HG03432 (cell line): ENCODE results near the gene OSBPL5.

Source experiments
- ATAC-seq: cut with Tn5 transposase; IDR thresholded peaks from one replicate; pipeline ENCODE4 v1.9.1; 2021; ENCODE audit warnings: mild to moderate bottlenecking, moderate library complexity; ENCODE audit not compliant: unreplicated experiment

The OSBPL5 gene, protein sequence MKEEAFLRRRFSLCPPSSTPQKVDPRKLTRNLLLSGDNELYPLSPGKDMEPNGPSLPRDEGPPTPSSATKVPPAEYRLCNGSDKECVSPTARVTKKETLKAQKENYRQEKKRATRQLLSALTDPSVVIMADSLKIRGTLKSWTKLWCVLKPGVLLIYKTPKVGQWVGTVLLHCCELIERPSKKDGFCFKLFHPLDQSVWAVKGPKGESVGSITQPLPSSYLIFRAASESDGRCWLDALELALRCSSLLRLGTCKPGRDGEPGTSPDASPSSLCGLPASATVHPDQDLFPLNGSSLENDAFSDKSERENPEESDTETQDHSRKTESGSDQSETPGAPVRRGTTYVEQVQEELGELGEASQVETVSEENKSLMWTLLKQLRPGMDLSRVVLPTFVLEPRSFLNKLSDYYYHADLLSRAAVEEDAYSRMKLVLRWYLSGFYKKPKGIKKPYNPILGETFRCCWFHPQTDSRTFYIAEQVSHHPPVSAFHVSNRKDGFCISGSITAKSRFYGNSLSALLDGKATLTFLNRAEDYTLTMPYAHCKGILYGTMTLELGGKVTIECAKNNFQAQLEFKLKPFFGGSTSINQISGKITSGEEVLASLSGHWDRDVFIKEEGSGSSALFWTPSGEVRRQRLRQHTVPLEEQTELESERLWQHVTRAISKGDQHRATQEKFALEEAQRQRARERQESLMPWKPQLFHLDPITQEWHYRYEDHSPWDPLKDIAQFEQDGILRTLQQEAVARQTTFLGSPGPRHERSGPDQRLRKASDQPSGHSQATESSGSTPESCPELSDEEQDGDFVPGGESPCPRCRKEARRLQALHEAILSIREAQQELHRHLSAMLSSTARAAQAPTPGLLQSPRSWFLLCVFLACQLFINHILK

DNA sequence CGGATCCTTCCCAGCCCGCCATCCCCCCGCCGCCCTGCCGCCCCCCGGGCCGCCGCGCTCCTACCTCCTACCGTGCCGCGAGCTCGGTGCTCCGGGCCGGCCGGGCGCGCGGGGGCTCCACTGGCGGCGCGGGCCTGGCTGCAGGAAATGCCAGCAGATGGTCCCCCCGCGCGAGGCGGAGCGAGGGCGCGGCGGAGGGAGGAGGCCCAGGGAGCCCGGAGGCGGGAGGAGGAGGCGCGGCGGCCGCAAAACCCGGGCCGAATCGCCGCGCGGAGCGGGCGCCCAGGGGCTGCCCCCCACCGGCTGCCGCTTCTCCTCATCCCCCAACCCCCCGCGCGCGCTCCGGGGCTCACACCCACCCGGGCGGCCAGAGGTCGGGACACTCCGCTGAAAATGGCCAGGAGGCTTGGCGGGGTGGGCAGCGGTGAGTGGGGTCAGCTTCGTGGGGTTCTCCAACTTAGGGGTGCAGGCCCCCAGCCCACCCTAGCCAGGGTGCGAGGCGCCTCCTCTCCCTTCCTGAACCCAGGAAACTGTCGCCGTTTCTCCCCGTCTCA is at the start of gene OSBPL5:
Gene OSBPL5, minus strand, starts transcription at position 159 of the 554 bp plus-strand sequence. CDS start 36,162 bp downstream, outside the sequence.
- ATAC-seq = no peak

DNA sequence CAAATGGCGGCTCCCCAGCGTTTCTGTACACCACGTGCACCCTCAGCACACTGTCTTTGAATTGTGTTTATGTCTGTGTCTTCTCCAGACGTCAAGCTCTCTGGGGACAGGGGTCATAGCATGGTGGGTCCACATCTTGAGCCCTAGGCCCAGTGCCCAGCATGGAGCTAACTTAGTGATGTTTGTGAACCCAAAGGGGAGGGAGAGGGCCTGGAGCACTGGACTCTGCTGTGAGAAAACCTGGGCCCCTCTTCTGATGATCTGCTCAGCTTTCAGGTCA is 49.2 kb upstream of the OSBPL5 start:
- ATAC-seq = no peak

DNA sequence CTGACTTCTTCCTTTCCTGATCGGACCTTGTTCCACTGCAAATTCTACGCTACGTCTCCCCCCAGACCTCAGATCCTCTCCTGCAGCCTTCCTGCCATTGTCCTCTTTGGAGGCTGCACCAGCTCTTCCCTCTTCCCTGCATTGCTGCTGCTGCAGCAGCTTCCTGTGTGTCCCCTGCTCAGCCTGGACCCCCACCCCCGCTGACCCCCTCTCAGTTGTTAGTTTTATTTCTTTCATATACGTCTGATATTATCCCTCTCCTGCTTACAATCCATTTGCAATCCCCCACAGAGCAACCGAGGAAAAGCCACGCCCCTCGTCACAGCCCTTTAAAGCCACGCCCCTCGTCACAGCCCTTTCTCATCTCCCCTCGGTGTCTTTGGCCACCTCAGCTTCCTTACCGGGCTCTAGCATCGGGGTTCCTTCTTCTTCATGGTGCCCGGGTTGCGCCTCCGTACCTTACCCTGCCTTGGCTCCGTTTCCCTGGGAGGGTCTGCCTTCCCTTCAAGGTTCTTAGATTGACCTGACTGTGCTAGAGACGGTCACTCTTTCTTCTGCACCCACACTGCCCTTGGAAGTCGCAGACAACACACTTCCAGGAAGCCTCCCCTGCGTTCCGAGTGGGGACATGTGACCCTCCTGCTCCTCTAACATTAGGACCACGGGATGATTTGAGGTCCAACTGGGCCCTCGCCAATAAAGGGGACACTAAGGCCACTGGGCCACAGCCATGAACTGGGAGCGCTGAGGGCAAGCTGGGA is 48.7 kb upstream of the OSBPL5 start:
- ATAC-seq = no peak

- ATAC-seq = no peak
These were observed 43.2 kb upstream of the OSBPL5 start for GRCh38 chr11:3208272-3208671.

DNA sequence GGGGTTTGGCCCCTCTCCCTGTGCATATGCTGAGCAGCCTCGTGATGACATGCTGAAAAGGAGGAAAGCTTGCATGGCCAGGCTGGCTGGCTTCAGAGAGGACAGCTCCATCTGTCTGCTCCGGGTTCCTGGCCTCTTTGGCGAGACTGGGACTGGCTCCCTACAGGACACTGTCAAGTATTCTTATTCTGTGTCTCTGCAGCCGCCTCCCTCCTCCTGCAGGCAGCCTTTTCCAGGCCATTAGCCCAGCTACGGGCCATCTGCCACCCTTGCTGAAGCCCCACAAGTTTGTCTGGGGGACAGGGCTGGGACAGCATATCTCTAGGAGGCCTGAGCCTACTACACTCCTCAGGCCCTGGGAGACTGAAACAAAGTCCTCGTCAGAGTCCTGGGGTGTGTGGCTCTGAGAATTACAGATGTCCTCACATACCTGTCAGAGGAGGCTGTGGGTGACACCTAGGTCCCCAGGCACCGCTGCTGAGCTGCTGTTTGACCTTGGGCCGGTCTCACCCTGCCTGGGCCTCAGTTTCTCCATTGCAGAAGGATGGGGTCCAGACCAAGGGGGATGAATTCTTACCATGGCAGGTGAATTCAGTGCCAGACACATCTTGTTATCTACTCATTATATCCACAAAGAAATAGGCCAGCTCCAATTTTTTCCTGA is 42.5 kb upstream of the OSBPL5 start:
- ATAC-seq = no peak

GRCh38 chr11:3206922-3207204 is 41.8 kb upstream of the OSBPL5 start:
- no peak for ATAC-seq

- ATAC-seq = no peak
These were observed 41.2 kb upstream of the OSBPL5 start for GRCh38 chr11:3206156-3206921.

GRCh38 chr11:3205261-3206155 is 40.4 kb upstream of the OSBPL5 start:
- no peak for ATAC-seq

DNA sequence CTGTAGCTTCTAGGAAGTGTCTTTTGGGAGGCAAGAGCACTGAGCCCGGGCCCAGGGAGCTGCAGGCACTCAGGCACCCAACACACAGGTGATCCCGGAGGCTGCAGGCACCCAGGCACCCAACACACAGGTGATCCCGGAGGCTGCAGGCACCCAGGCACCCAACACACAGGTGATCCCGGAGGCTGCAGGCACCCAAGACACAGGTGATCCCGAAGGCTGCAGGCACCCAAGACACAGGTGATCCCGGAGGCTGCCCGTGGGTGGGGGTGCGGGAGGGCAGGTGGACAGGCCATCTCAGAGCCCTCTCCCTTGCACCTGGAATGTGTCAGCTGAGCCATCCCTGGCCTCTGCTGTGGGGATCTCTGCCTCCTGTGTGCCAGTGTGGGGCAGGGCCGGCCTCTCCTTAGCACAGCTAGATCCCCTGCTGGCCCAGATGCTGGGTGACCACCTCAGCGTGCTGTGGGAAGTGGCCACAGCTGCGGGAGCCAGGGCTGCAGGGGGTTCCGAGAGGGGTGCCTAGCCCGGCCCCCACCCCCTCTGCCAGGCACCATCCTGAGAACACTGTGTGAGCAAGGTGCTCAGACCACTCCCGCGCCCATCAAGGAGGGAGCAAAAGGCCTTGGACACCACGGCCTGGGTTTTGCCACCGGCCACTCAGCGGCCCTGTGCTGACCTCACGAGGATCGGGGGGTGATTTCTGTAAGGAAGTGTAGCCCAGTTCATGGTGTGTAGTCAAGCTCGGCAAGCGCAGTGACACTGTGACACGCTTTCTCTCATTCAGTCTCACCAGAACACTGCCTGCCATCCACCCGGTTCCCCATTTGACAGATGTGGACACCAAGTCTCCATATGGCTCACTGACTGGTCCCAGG is 39.3 kb upstream of the OSBPL5 start:
- ATAC-seq = no peak

- ATAC-seq = no peak
These were observed 38.3 kb upstream of the OSBPL5 start for GRCh38 chr11:3203221-3204043.

DNA sequence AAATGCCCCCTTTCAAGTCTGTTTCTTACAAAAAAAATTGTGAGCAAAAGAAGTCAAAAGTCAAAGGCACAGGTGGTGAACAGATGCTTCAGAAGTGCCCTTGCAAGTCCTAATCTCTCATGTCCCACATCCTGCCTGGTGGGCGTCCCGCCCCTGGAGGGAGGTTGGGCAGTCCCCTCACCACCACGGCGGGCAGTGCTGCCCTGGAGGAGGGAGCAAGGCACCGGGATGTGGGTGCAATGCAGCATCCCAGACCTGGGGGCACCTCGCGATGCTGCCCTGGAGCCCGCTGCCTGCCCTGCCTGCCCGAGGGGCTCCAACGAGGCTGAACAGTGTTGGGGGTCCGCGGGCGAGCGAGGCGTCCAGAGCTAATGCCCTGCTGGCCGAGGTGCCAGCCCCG is 37.6 kb upstream of the OSBPL5 start:
- ATAC-seq = no peak

DNA sequence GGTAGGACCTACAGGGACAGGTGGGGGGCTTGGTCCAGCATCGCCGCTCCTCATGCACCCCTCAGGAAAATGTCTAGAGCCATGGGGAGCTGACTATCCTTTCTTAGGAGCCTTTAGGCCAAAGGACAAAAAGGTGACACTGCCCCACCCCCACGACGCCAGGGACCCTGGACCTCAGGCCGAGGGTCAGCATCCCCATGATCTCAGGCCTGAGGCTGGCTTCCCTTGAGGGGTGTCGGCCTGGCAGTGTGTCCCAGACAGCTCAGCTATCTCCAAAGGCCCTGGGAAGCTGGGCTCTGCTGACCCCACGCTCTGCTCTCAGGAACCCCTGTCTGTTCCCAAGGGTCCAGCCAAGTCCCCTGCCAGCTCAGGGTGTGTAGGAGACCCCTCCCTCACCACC is 37.2 kb upstream of the OSBPL5 start:
- ATAC-seq = no peak

- no peak for ATAC-seq
These were observed 36.6 kb upstream of the OSBPL5 start for GRCh38 chr11:3201677-3202181.

DNA sequence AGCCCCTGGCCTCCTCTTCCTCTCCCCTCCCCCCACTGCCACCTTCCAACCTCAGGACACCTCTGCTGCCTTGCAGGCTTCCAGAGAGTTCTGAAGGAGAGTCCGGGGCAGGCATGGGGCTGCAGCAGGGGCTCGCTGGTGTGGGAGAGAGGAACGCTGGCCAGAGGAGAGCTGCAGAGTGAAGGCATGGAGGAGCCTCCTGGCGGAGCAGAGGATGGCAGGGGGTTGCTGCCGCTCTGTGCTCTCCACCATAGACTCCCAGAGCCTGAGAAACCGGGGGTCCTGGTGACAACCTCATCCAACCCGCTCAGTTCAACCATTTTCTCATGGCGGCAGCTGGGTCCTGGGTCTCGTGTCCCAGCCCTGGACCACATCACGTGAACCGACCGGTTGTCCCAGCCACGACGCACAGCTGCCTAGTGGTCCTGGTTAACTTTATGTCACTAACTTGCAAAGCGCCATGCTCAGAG is 36.0 kb upstream of the OSBPL5 start:
- no peak for ATAC-seq

DNA sequence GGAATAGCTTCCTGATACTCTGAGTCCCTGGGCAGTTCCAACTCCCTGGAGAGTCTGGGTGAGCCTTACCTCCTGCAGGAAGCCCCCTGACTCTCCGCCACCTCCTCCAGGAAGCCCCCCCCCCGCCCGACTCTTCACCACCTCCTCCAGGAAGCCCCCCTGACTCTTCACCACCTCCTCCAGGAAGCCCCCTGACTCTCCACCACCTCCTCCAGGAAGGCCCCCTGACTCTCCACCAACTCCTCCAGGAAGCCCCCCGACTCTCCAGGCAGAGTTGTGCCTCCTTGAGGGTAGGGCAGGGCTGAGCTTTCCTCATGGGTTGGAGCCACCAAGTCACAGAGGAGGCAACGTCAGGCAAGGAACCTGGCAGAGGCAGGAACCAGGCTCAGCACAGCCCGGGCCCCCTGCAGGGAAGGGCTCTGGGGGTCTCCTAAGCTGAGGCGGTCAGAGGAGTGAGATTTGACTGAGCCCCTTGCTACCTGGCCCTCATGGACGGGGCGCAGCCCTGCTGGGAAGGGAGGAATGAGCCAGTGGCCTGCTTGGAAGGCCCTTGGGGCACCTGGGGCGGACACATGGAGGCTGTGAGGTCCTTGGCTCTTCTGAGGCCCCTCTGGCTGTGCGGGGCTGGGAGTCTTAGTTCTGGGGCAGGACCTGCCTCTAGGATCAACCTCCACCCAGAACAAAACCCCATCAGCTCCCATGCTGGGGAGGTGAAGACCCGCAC is 35.4 kb upstream of the OSBPL5 start:
- ATAC-seq = no peak

- no peak for ATAC-seq
These were observed 34.6 kb upstream of the OSBPL5 start for GRCh38 chr11:3199537-3200295.
